Endothelial cell of umbilical vein (primary cell): ENCODE data around the gene FUT2. TPM values are rescaled to one million over a fixed set of nuclear protein-coding genes. Genes with fewer than 3 reads are reported as not detected.

Source experiments
- BruUV-seq: library from RNA; stranded (reverse); fragments of 400-500 nt; replicated peaks from 2 replicates; lab custom pipeline; 2021; lab: Mats Ljungman, UMichigan
- CTCF ChIA-PET: fragments of 300-600, 350-600 bp; sonication (Branson Sonifier 250); formaldehyde crosslinking; loops from one replicate; lab custom pipeline; 2021; ENCODE audit warnings: antibody characterized with exemption, inconsistent platforms; lab: Charles Lee
- POLR2A ChIA-PET: fragments of 300-600, 350-600 bp; sonication (Branson Sonifier 250); formaldehyde crosslinking; loops from one replicate; lab custom pipeline; 2021; ENCODE audit warnings: antibody characterized with exemption, inconsistent platforms; lab: Charles Lee
- DNase-seq: peaks from one replicate; pipeline ENCODE4 v3.0.0-alpha.2; 2011; ENCODE audit warnings: low read depth, low spot score
- FAIRE-seq: peaks from 2 replicates; lab custom pipeline; 2011; peaks lifted over from hg19 to GRCh38; lab: Jason Lieb, UNC
- H2AFZ ChIP-seq: 2 replicates; pipeline ENCODE4 v1.6.0; 2012; ENCODE audit warnings: low read depth, low read length, control low read depth, inconsistent platforms
- H3K27ac ChIP-seq: 2 replicates; pipeline ENCODE4 v1.5.1; 2011; ENCODE audit warnings: low read depth, mild to moderate bottlenecking, control low read depth, low read length, moderate library complexity; ENCODE audit not compliant: insufficient read depth
- H3K27me3 ChIP-seq, 2 experiments: 2 replicates each; pipeline versions ENCODE4 v1.6.0 to v1.6.1; 2011; ENCODE audit warnings: low read length in 2 of 2, mixed read lengths in 1 of 2; ENCODE audit not compliant: control insufficient read depth in 2 of 2, insufficient read depth in 2 of 2
- H3K36me3 ChIP-seq, 2 experiments: 2 replicates in 1 of 2; 3 replicates in 1 of 2; pipeline ENCODE4 v1.5.1; 2011; ENCODE audit warnings: low read length in 2 of 2, mild to moderate bottlenecking in 1 of 2, moderate library complexity in 1 of 2; ENCODE audit not compliant: control insufficient read depth in 2 of 2, insufficient read depth in 2 of 2; ENCODE audit errors: extremely low read depth in 1 of 2
- H3K4me1 ChIP-seq: 3 replicates; pipeline ENCODE4 v1.5.1; 2011; ENCODE audit warnings: mild to moderate bottlenecking, low read length; ENCODE audit not compliant: control insufficient read depth, insufficient read depth; ENCODE audit errors: extremely low read depth
- H3K4me2 ChIP-seq: 2 replicates; pipeline ENCODE4 v1.6.1; 2011; ENCODE audit warnings: low read length, control low read depth, mixed read lengths; ENCODE audit not compliant: insufficient read depth
- H3K4me3 ChIP-seq, 3 experiments: fragments of 200-600 bp in 1 of 3; sonication (generic), shearing (Covaris generic) in 1 of 3; replicated peaks in 1 of 3; 2 replicates each; pipeline ENCODE4 v1.5.1; 2011 to 2016; ENCODE audit warnings: control low read depth in 3 of 3, low read length in 3 of 3, mild to moderate bottlenecking in 2 of 3, inconsistent platforms in 1 of 3, low read depth in 1 of 3, moderate library complexity in 1 of 3; ENCODE audit not compliant: insufficient read depth in 1 of 3
- H3K79me2 ChIP-seq: 2 replicates; pipeline ENCODE4 v1.6.0; 2012; ENCODE audit warnings: low read length, inconsistent platforms; ENCODE audit not compliant: control insufficient read depth, insufficient read depth
- H3K9ac ChIP-seq: replicated peaks from 2 replicates; pipeline ENCODE3; 2011; ENCODE audit warnings: low read length, control low read depth; ENCODE audit not compliant: insufficient read depth; ENCODE audit errors: extremely low read depth
- H3K9me1 ChIP-seq: replicated peaks from 3 replicates; pipeline ENCODE4 v1.6.0; 2011; ENCODE audit warnings: mild to moderate bottlenecking, low read length; ENCODE audit not compliant: control insufficient read depth, insufficient read depth; ENCODE audit errors: extremely low read depth
- H3K9me3 ChIP-seq: replicated peaks from 2 replicates; pipeline ENCODE4 v1.5.1; 2012; ENCODE audit warnings: low read length, inconsistent platforms; ENCODE audit not compliant: control insufficient read depth, insufficient read depth
- H4K20me1 ChIP-seq: replicated peaks from 2 replicates; pipeline ENCODE3; 2011; ENCODE audit warnings: mild to moderate bottlenecking, low read length; ENCODE audit not compliant: control insufficient read depth, insufficient read depth; ENCODE audit errors: extremely low read depth
- EZH2 ChIP-seq: IDR thresholded peaks from 2 replicates; pipeline ENCODE4 v1.6.1; 2012; ENCODE audit warnings: borderline replicate concordance, low read depth, mild to moderate bottlenecking, moderate library complexity, low read length, inconsistent platforms; ENCODE audit not compliant: severe bottlenecking
- FOS ChIP-seq: IDR thresholded peaks from 2 replicates; pipeline ENCODE4 v1.6.1; 2011; ENCODE audit warnings: mild to moderate bottlenecking, low read length, moderate library complexity, borderline replicate concordance; ENCODE audit not compliant: insufficient read depth
- GATA2 ChIP-seq: IDR thresholded peaks from 2 replicates; pipeline ENCODE4 v1.7.0; 2011; ENCODE audit warnings: low read depth, mild to moderate bottlenecking, moderate library complexity, mixed read lengths, low read length; ENCODE audit not compliant: insufficient read length, insufficient read depth
- MAX ChIP-seq: IDR thresholded peaks from 2 replicates; pipeline ENCODE4 v1.6.1; 2011; ENCODE audit not compliant: insufficient read depth, insufficient read length
- MYC ChIP-seq: IDR thresholded peaks from one replicate; pipeline ENCODE4 v1.6.1; 2011; ENCODE audit warnings: mild to moderate bottlenecking, low read depth, low read length
- POLR2A ChIP-seq: IDR thresholded peaks from 2 replicates; pipeline ENCODE4 v1.6.1; 2012; ENCODE audit warnings: low read depth, mild to moderate bottlenecking, control low read depth, low read length
- POLR2AphosphoS5 ChIP-seq: IDR thresholded peaks from 2 replicates; pipeline ENCODE4 v1.6.1; 2012; ENCODE audit warnings: low read depth, mild to moderate bottlenecking, control low read depth, low read length, moderate library complexity; ENCODE audit not compliant: insufficient read depth
- dilution Hi-C: fragments of 300-500 bp; cut with MboI; formaldehyde crosslinking; loops from one replicate; pipeline ENCODE4 v1.15.0; 2019; ENCODE audit warnings: low sequenced_read_pairs; ENCODE audit not compliant: extremely low pct_ligation_motif_present
- intact Hi-C: fragments of 100-400 bp; cut with micrococcal nuclease; formaldehyde crosslinking; loops from one replicate; pipeline ENCODE4 v1.10.0; 2022
- polyA plus RNA-seq, 4 experiments: library from polyadenylated mRNA; depleted of rRNA in 3 of 4; stranded (reverse) in 3 of 4; unstranded in 1 of 4; fragments of >200 nt; gene quantifications; 2 replicates each; pipeline versions ENCODE4 v1.2.1 to v1.2.3, GENCODE V29; 2011 to 2012; ENCODE audit warnings: missing spikeins in 1 of 4
- total RNA-seq: library from RNA; stranded (reverse); gene quantifications from 2 replicates; pipeline ENCODE4 v1.2.3, GENCODE V29; 2021
- TF ChIP-seq, protein P1 (sequence below), 2 donors: IDR thresholded peaks; 1 replicate in 1 of 2; 2 replicates in 1 of 2; pipeline ENCODE4 v1.5.1; 2011; ENCODE audit warnings: low read length in 2 of 2, mild to moderate bottlenecking in 2 of 2, moderate library complexity in 2 of 2, control low read depth in 1 of 2, inconsistent platforms in 1 of 2, low read depth in 1 of 2; ENCODE audit not compliant: insufficient read depth in 1 of 2; ENCODE audit errors: extremely low read depth in 1 of 2

FUT2 gene
- total and polyA plus RNA-seq, 2 donors (not counting 3 experiments of a cell fraction or from before 2014, with no cell fraction given) = not detected

DNA sequence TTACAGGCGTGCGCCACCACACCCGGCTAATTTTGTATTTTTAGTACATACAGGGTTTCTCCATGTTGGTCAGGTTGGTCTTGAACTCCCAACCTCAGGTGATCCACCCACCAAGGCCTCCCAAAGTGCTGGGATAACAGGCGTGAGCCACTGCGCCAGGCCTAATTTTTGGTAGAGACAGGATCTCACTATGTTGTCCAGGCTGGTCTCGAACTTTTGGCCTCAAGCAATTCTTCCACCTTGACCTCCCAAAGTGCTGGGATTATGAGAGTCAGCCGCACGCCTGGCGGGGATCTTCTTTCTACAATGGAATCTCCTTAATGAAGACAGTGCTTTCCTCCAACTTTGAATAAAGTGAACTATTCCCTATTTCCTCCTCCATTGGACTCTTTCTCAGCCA, 38.9 kb downstream of the FUT2 start:
- intact Hi-C loops (loop anchor here (5.0 kb wide), 1 partner anchor 103 kb away; the partner anchor contains the start of gene HSD17B14), dilution Hi-C loops (no loop called here)
- H3K9me3 ChIP-seq = no peaks in the 10 kb centered on the region
- no peak overlapping the region for H3K9ac ChIP-seq
- no peak for FAIRE-seq
- ChIA-PET POLR2A (no interaction called here), CTCF (interaction anchor here (1.0 to 1.1 kb wide), 2 partner anchors 21 to 108 kb away, joined by 3 to 4 read pairs; no protein-coding TSS in a partner anchor)
- H3K4me1 ChIP-seq = peaks cover 15% of the 10 kb centered on the region
- DNase-seq = no peak
- H3K9me1 ChIP-seq = no peaks in the 10 kb centered on the region
- H3K79me2 ChIP-seq = peaks cover 43% of the 10 kb centered on the region
- H3K27me3 ChIP-seq = no peaks in the 10 kb centered on the region
- H3K27ac ChIP-seq = no peak overlapping the region
- no TSS peak for BruUV-seq
- peaks cover 13 to 25% of the 10 kb centered on the region in 2 experiments for H3K36me3 ChIP-seq
- no peak overlapping the region for H3K4me3 ChIP-seq
- H2AFZ ChIP-seq = no peak overlapping the region
- no peak for TF ChIP-seq EZH2
- TF ChIP-seq POLR2A = no peak
- no peak for TF ChIP-seq MAX
- TF ChIP-seq, protein P1, sequence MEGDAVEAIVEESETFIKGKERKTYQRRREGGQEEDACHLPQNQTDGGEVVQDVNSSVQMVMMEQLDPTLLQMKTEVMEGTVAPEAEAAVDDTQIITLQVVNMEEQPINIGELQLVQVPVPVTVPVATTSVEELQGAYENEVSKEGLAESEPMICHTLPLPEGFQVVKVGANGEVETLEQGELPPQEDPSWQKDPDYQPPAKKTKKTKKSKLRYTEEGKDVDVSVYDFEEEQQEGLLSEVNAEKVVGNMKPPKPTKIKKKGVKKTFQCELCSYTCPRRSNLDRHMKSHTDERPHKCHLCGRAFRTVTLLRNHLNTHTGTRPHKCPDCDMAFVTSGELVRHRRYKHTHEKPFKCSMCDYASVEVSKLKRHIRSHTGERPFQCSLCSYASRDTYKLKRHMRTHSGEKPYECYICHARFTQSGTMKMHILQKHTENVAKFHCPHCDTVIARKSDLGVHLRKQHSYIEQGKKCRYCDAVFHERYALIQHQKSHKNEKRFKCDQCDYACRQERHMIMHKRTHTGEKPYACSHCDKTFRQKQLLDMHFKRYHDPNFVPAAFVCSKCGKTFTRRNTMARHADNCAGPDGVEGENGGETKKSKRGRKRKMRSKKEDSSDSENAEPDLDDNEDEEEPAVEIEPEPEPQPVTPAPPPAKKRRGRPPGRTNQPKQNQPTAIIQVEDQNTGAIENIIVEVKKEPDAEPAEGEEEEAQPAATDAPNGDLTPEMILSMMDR (IDR thresholded peaks at IDR 0.05; ENCODE audit: extremely low read depth in 1 of 2, insufficient read depth in 1 of 2, low read depth in 1 of 2, low read length in 2 of 2) = no peak
- TF ChIP-seq FOS = no peak
- no peak for TF ChIP-seq GATA2
- no peak for TF ChIP-seq MYC
- no peak for TF ChIP-seq POLR2AphosphoS5
- H4K20me1 ChIP-seq = peaks cover 6% of the 10 kb centered on the region
- no peak overlapping the region for H3K4me2 ChIP-seq
